Osteocyte (in vitro differentiated cells): ENCODE results near the gene CTRB2. TPM values are rescaled to one million over a fixed set of nuclear protein-coding genes. Genes with fewer than 3 reads are reported as not detected.

Experiments used
- DNase-seq: peaks from one replicate; pipeline ENCODE4 v3.0.0; 2021; ENCODE audit warnings: mixed read lengths; ENCODE audit not compliant: unreplicated experiment; ENCODE audit errors: extremely low spot score
- H3K27ac Mint-ChIP-seq: one replicate; pipeline ENCODE4 v1.8.0; 2021; ENCODE audit warnings: mild to moderate bottlenecking, mixed read lengths; ENCODE audit not compliant: unreplicated experiment
- H3K27me3 Mint-ChIP-seq: one replicate; pipeline ENCODE4 v1.8.0; 2021; ENCODE audit warnings: mixed read lengths; ENCODE audit not compliant: unreplicated experiment
- H3K36me3 Mint-ChIP-seq: one replicate; pipeline ENCODE4 v1.8.0; 2021; ENCODE audit warnings: mixed read lengths; ENCODE audit not compliant: unreplicated experiment
- H3K4me1 Mint-ChIP-seq: one replicate; pipeline ENCODE4 v1.8.0; 2021; ENCODE audit warnings: mixed read lengths; ENCODE audit not compliant: unreplicated experiment
- H3K4me3 Mint-ChIP-seq: one replicate; pipeline ENCODE4 v1.8.0; 2021; ENCODE audit warnings: mild to moderate bottlenecking, moderate library complexity, mixed read lengths; ENCODE audit not compliant: unreplicated experiment
- H3K9me3 Mint-ChIP-seq: one replicate; pipeline ENCODE4 v1.8.0; 2021; ENCODE audit warnings: mixed read lengths; ENCODE audit not compliant: unreplicated experiment
- CTCF ChIP-seq: fragments of 200-600 bp; sonication (generic); IDR thresholded peaks from 2 replicates; pipeline ENCODE4 v1.5.0; 2021; ENCODE audit warnings: antibody characterized with exemption, mild to moderate bottlenecking, moderate library complexity
- total RNA-seq: library from RNA; stranded (reverse); gene quantifications from 2 replicates; pipeline ENCODE4 v1.2.1, GENCODE V29; 2021

Gene CTRB2
- total RNA-seq, 1 donor from 2014 or later, result not detected

GRCh38 chr16:75160386-75160785 is 46.6 kb downstream of the CTRB2 start:
- peaks cover 58% of the 10 kb centered on the region for H3K36me3 Mint-ChIP-seq

More at GRCh38 chr16:75160386-75160785, 46.6 kb downstream of the CTRB2 start:
- Mint-ChIP-seq H3K9me3 (peaks cover 11% of the 10 kb centered on the region), H3K27me3 (no peaks in the 10 kb centered on the region), H3K4me1 (no peaks in the 10 kb centered on the region), H3K27ac (no peak overlapping the region), H3K4me3 (no peak overlapping the region)
- DNase-seq, result no peak
- no peak for TF ChIP-seq CTCF

Other genes with a start within 250 kb of the CTRB2 start
- gene WDR59, start 222.0 kb downstream of the CTRB2 start, total RNA-seq, result 58.8 and 63.3 TPM in 2 replicates
- gene ZNRF1, start 208.1 kb downstream of the CTRB2 start, total RNA-seq, result 30.9 and 32.1 TPM in 2 replicates
- 1.2 and 1.3 TPM in 2 replicates for gene LDHD, start 90.4 kb downstream of the CTRB2 start, total RNA-seq
- 16.5 and 17.0 TPM in 2 replicates for gene ZFP1, start 58.6 kb downstream of the CTRB2 start, total RNA-seq
- gene CTRB1, start 11.8 kb upstream of the CTRB2 start, total RNA-seq, result not detected in 2 replicates
- 126 and 138 TPM in 2 replicates for gene BCAR1, start 44.5 kb upstream of the CTRB2 start, total RNA-seq
- gene CFDP1, start 226.3 kb upstream of the CTRB2 start, total RNA-seq, result 62.4 and 65.6 TPM in 2 replicates